ENCODE data around the gene NHLRC4. TPM values are rescaled to one million over a fixed set of nuclear protein-coding genes. Genes with fewer than 3 reads are reported as not detected.

Gene NHLRC4
- total and polyA plus RNA-seq, 2 of the 8 experiments (the other 6 are each of a cell fraction or from before 2014, with no cell fraction given): 0.60 to 0.76 TPM

GRCh38 chr16:600781-601180 is 34.0 kb downstream of the NHLRC4 start (continued):
- TF ChIP-seq RAD21 (IDR thresholded peaks at IDR 0.05 in 1 of 2, conservative IDR thresholded peaks at IDR 0.05 in 1 of 2; ENCODE audit: low read depth in 2 of 2, low read length in 2 of 2) (peak; percentile 25 to 48; a peak in 3 of 4 replicates), SIX5 (IDR thresholded peaks at IDR 0.05; ENCODE audit: low read depth, low read length) (no peak), EZH2 (IDR thresholded peaks at IDR 0.05; ENCODE audit: low read depth, low read length, severe bottlenecking) (no peak), ZNF274 (IDR thresholded peaks at IDR 0.05; ENCODE audit: borderline replicate concordance, extremely low read depth, low read length) (no peak), CHD1 (IDR thresholded peaks at IDR 0.05; ENCODE audit: low read depth, low read length) (no peak), TAF1 (IDR thresholded peaks at IDR 0.05; ENCODE audit: low read depth, low read length) (no peak), CTCF (IDR thresholded peaks at IDR 0.05; ENCODE audit: control extremely low read depth in 1 of 3, insufficient read depth in 1 of 3, low read depth in 1 of 3, low read length in 3 of 3) (peak; percentile 20 to 67 (median 54)), FOSL1 (IDR thresholded peaks at IDR 0.05; ENCODE audit: insufficient read depth, low read depth, low read length) (no peak), RFX5 (IDR thresholded peaks at IDR 0.05; ENCODE audit: borderline replicate concordance, low read depth, low read length) (no peak), TAF7 (optimal IDR thresholded peaks at IDR 0.05; ENCODE audit: borderline replicate concordance, low read depth, low read length) (no peak), MAFK (IDR thresholded peaks at IDR 0.05; ENCODE audit: low read depth, low read length) (no peak), USF2 (IDR thresholded peaks at IDR 0.05; ENCODE audit: low read length) (no peak)
- TF ChIP-seq, protein P1, sequence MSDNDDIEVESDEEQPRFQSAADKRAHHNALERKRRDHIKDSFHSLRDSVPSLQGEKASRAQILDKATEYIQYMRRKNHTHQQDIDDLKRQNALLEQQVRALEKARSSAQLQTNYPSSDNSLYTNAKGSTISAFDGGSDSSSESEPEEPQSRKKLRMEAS (IDR thresholded peaks at IDR 0.05): no peak

All from H1 (cell line).